Ovary (tissue), 9 donors: ENCODE results near the gene HIBADH. TPM values are rescaled to one million over a fixed set of nuclear protein-coding genes. Genes with fewer than 3 reads are reported as not detected.

Source experiments
- DNase-seq, 5 donors: peaks; one replicate each; pipeline ENCODE4 v3.0.0-alpha.2; 2019 to 2020
- H3K27ac ChIP-seq, 2 donors: fragments of 200-600 bp; one replicate each; pipeline versions ENCODE4 v1.5.1 to v1.8.0; 2019 to 2022
- H3K27me3 ChIP-seq: fragments of 200-600 bp; one replicate; pipeline ENCODE4 v1.8.0; 2022
- H3K36me3 ChIP-seq: fragments of 200-600 bp; sonication (generic); one replicate; pipeline ENCODE4 v1.5.1; 2019
- H3K4me1 ChIP-seq: one replicate; pipeline ENCODE4 v1.8.1; 2013; ENCODE audit warnings: mild to moderate bottlenecking, moderate library complexity; ENCODE audit not compliant: insufficient read depth
- H3K4me3 ChIP-seq: fragments of 200-600 bp; sonication (generic); one replicate; pipeline ENCODE4 v1.5.1; 2017
- H3K9me3 ChIP-seq, 2 donors: fragments of 200-600 bp in 1 of 2; sonication (generic) in 1 of 2; one replicate each; pipeline versions ENCODE4 v1.5.1 to v1.8.1; 2013 to 2019; ENCODE audit warnings: mild to moderate bottlenecking in 1 of 2, moderate library complexity in 1 of 2
- EP300 ChIP-seq: sonication (generic); formaldehyde crosslinking; IDR thresholded peaks from one replicate; pipeline ENCODE4 v1.6.1; 2017; ENCODE audit warnings: antibody characterized with exemption
- POLR2A ChIP-seq: fragments of 450-650 bp; IDR thresholded peaks from one replicate; pipeline ENCODE4 v1.6.1; 2017; ENCODE audit warnings: antibody characterized with exemption, mild to moderate bottlenecking, moderate library complexity
- WGBS, 3 donors: extraction: QIAGEN DNeasy Blood & Tissue Kit in 1 of 3; methylation state at CpG; one replicate each; pipeline versions ENCODE4 v1.1.5 to v1.1.7; 2013 to 2017; 5-methylcytosine and 5-hydroxymethylcytosine counted together
- intact Hi-C, 4 donors: fragments of 100-400 bp; cut with DNase I; formaldehyde crosslinking; loops; one replicate each; pipeline versions ENCODE4 v1.11.0 to v1.15.1; 2022 to 2023
- polyA plus RNA-seq, 2 donors: library from polyadenylated mRNA; stranded (reverse); fragments of 200-250 nt in 1 of 2; fragments of 350-450 nt in 1 of 2; fragmentation: Illumina TruSeq in 1 of 2; extraction: RNeasy Lipid Tissue Mini Kit (QIAGEN cat#74804) in 1 of 2; gene quantifications; one replicate each; pipeline ENCODE4 v1.2.3, GENCODE V29; 2013 to 2014
- total RNA-seq, 7 donors: library from RNA; depleted of rRNA in 2 of 7; stranded (reverse); fragments of >200 nt in 2 of 7; fragmentation: NEBNext Ultra II Directional in 3 of 7; extraction: Animal tissue kit (Norgen Biotek cat#: 25700) in 3 of 7; gene quantifications; one replicate each; pipeline versions ENCODE4 v1.1.0 to v1.2.4, GENCODE V29; 2016 to 2023
- TF ChIP-seq, protein P1 (sequence below), 3 donors: fragments of 450-650 bp in 2 of 3; fragments of 200-600 bp in 1 of 3; IDR thresholded peaks; one replicate each; pipeline versions ENCODE4 v1.5.1 to v1.8.0; 2016 to 2022; ENCODE audit warnings: antibody characterized with exemption in 3 of 3, mild to moderate bottlenecking in 1 of 3
- donor health status: DM: no; HTN: no; CAD: no; lungs with moderate emphysema.
- donor health status: DM: no; HTN: no; CAD: no.
- donor health status: Bipolar disorder and iron deficiency.
- donor health status: DM: yes; HTN: yes; CAD: no.
- donor health status: DM: no; HTN: no; CAD: no.
- donor health status: DM: yes; HTN: yes; CAD: no.

Gene HIBADH
- total and polyA plus RNA-seq, 9 donors: 24.4 to 76.0 (median 36.9) TPM

DNA sequence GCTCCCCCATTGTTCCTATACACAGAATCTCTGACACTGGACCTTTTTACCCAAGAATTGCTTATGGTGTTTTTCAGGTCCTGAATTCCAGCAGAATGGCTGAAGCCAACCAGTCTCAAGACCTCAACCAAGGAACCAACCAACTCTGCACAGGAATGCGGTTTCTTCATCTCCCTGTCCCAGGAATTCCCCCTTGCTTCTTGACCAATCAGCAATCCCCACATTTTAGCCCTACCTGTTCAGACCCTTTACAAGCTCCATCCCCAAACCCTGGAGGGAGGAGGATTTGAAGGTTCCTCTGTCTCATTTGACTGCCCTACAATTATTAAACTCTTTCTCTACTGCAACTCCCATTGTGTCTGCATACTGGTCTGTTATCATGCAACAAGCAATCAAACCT, 35.5 kb downstream of the HIBADH start:
- no peaks in the 10 kb centered on the region for H3K9me3 ChIP-seq
- intact Hi-C loops: no loop called here
- no peak overlapping the region for H3K4me3 ChIP-seq
- no peak overlapping the region for H3K27ac ChIP-seq
- no peak for DNase-seq
- 95 to 100% (median 97%) methylated on average over 1 of the region's 1 CpG for WGBS, 3 donors
- TF ChIP-seq, protein P1, sequence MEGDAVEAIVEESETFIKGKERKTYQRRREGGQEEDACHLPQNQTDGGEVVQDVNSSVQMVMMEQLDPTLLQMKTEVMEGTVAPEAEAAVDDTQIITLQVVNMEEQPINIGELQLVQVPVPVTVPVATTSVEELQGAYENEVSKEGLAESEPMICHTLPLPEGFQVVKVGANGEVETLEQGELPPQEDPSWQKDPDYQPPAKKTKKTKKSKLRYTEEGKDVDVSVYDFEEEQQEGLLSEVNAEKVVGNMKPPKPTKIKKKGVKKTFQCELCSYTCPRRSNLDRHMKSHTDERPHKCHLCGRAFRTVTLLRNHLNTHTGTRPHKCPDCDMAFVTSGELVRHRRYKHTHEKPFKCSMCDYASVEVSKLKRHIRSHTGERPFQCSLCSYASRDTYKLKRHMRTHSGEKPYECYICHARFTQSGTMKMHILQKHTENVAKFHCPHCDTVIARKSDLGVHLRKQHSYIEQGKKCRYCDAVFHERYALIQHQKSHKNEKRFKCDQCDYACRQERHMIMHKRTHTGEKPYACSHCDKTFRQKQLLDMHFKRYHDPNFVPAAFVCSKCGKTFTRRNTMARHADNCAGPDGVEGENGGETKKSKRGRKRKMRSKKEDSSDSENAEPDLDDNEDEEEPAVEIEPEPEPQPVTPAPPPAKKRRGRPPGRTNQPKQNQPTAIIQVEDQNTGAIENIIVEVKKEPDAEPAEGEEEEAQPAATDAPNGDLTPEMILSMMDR (IDR thresholded peaks at IDR 0.05): no peak
- no peak for TF ChIP-seq EP300
- TF ChIP-seq POLR2A: no peak
- H3K27me3 ChIP-seq: no peaks in the 10 kb centered on the region
- H3K4me1 ChIP-seq: no peaks in the 10 kb centered on the region
- H3K36me3 ChIP-seq: no peaks in the 10 kb centered on the region

DNA sequence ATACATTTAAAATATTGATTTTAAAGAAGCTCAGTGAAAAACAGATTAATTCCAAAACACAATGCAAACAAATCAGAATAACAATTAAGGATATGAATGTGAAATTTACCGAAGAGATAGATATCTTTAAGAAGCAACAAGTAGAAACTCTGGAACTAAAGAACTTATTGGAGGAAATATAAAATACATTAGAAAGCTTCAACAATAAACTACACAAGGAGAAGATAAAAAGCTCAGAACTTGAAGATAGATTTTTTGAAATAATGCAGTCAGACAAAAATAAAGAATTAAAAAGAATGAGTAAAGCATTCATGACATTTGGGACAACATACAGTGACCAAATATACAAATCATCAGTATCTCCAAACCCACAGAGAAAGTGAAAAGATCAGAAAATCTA, 43.2 kb downstream of the HIBADH start:
- no peak overlapping the region for H3K27ac ChIP-seq
- no peak overlapping the region for H3K4me3 ChIP-seq
- intact Hi-C loops: no loop called here
- 0 to 51% (median 1%) methylated on average over 1 of the region's 1 CpG for WGBS, 3 donors
- DNase-seq: no peak
- no peaks in the 10 kb centered on the region for H3K36me3 ChIP-seq
- no peaks in the 10 kb centered on the region for H3K27me3 ChIP-seq
- no peaks in the 10 kb centered on the region for H3K4me1 ChIP-seq
- peaks cover 3 to 7% of the 10 kb centered on the region in 2 donors for H3K9me3 ChIP-seq
- no peak for TF ChIP-seq EP300
- TF ChIP-seq POLR2A: no peak
- TF ChIP-seq, protein P1 (IDR thresholded peaks at IDR 0.05): no peak

DNA sequence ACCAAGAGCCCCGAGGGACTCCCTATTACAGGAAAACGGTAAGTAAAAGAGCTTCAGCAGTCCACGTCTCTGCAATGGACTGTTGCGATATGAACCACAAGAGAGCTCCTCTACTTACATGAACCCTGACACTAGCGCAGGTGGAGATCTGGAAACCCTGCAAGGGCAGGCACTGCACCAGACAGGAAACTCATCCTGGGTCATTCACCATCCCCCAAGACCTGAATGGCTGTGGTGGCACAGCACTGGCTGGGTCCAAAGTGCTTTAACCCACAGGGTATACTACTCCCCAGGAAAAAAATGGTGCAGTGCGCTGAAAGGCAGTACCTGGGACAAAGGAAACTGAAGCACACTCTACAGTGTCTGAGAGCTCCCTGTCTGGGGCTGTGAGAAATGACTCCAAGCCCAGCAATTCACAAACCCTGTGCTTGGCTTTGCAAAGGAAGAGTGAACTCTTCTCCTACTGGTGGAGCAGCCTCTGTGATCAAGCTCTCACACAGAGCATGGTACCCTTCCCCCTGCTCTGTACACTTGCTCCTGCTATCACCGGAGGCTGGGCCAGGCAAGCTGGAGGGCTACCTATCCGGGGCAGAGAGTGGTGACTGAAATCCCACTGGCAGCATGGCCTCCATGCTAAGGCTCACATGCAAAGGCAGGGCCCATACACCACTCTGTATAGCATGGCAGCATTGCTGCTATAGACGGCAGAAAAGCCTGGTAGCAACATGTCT, 44.9 kb downstream of the HIBADH start:
- Histone ChIP-seq H3K36me3 (no peaks in the 10 kb centered on the region), H3K9me3 (peaks cover 3 to 7% of the 10 kb centered on the region in 2 donors), H3K4me1 (no peaks in the 10 kb centered on the region), H3K27ac (no peak overlapping the region), H3K27me3 (no peaks in the 10 kb centered on the region), H3K4me3 (no peak overlapping the region)
- intact Hi-C loops: no loop called here
- no peak for TF ChIP-seq EP300
- no peak for TF ChIP-seq POLR2A
- TF ChIP-seq, protein P1 (IDR thresholded peaks at IDR 0.05): no peak
- DNase-seq: no peak
- 86 to 88% (median 87%) methylated on average over 9 of the region's 9 CpGs for WGBS, 3 donors

DNA sequence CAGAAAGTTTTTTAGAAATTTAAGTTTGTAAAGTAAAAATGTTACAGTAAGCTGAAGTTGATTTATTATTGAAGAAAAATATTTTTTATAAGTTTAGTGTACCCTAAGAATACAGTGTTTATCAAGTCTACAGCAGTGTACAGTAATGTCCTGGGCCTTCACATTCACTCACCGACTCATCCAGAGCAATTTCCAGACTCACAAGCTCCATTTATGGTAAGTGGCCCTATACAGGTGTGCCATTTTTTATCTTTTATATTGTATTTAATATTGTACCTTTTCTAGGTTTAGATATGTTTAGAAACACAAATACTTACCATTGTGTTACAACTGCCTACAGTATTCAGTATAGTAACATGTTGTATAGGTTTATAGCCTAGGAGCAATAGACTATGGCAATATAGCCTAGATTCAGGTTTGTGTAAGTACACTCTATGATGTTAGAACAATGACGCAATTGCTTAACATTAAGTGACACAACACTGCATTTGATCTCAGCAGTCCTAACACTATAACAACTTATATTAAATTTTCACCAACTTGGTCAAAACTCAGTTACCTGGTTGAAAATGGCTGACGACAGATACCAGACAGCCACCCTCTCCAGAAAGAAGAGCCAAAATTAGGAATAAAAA, 45.7 kb downstream of the HIBADH start:
- DNase-seq: no peak
- Histone ChIP-seq H3K27ac (no peak overlapping the region), H3K27me3 (no peaks in the 10 kb centered on the region), H3K9me3 (peaks cover 3 to 7% of the 10 kb centered on the region in 2 donors), H3K4me1 (no peaks in the 10 kb centered on the region), H3K36me3 (no peaks in the 10 kb centered on the region), H3K4me3 (no peak overlapping the region)
- intact Hi-C loops: no loop called here
- 66 to 83% (median 67%) methylated on average over 3 of the region's 3 CpGs for WGBS, 3 donors
- TF ChIP-seq, protein P1 (IDR thresholded peaks at IDR 0.05): no peak
- TF ChIP-seq POLR2A (no peak), EP300 (no peak)
